SU-DHL-6 (cell line): ENCODE results near the gene KLHL8.

Source experiments
- H2AFZ ChIP-seq: fragments of 200-600 bp; sonication (generic); 2 replicates; pipeline ENCODE4 v1.6.1; 2014; ENCODE audit warnings: low read depth, mild to moderate bottlenecking, moderate library complexity, mixed read lengths, antibody characterized with exemption, low read length; ENCODE audit not compliant: severe bottlenecking
- H3F3A ChIP-seq: fragments of 200-600 bp; shearing (Covaris generic); 2 replicates; pipeline ENCODE4 v1.6.0; 2016; ENCODE audit warnings: antibody characterized with exemption, mild to moderate bottlenecking; ENCODE audit not compliant: insufficient read depth
- H3K27ac ChIP-seq: fragments of 200-600 bp; sonication (generic); 2 replicates; pipeline ENCODE4 v1.5.1; 2016; ENCODE audit warnings: low read depth, mild to moderate bottlenecking, low read length, moderate library complexity, mixed read lengths
- H3K27me3 ChIP-seq: fragments of 200-600 bp; sonication (generic), shearing (Covaris generic); 2 replicates; pipeline ENCODE4 v1.6.0; 2014; ENCODE audit warnings: mild to moderate bottlenecking, low read length
- H3K36me3 ChIP-seq: fragments of 200-600 bp; sonication (generic); 2 replicates; pipeline ENCODE4 v1.6.1; 2014; ENCODE audit warnings: mild to moderate bottlenecking, low read length, mixed read lengths
- H3K4me2 ChIP-seq: fragments of 300-600, 200-600 bp; shearing (Covaris generic), sonication (generic); 2 replicates; pipeline ENCODE4 v1.6.0; 2014; ENCODE audit warnings: low read length, low read depth, mild to moderate bottlenecking; ENCODE audit not compliant: poor library complexity, severe bottlenecking
- H3K4me3 ChIP-seq: fragments of 200-600 bp; sonication (generic); 2 replicates; pipeline ENCODE4 v1.5.1; 2014; ENCODE audit warnings: antibody characterized with exemption, low read length, mild to moderate bottlenecking, mixed read lengths; ENCODE audit not compliant: insufficient read depth, poor library complexity, severe bottlenecking
- H3K79me2 ChIP-seq: fragments of 200-600 bp; sonication (generic); 2 replicates; pipeline ENCODE4 v1.6.1; 2014; ENCODE audit warnings: mild to moderate bottlenecking, low read length, moderate library complexity; ENCODE audit not compliant: insufficient read depth
- H3K9ac ChIP-seq: fragments of 200-600 bp; sonication (generic); 2 replicates; pipeline ENCODE4 v1.7.0; 2014; ENCODE audit warnings: mild to moderate bottlenecking, low read length
- H3K9me2 ChIP-seq: fragments of 200-600 bp; sonication (generic); replicated peaks from 2 replicates; pipeline ENCODE4 v1.6.1; 2014; ENCODE audit warnings: low read length; ENCODE audit not compliant: insufficient read depth
- H3K9me3 ChIP-seq: fragments of 200-600 bp; sonication (generic); 2 replicates; pipeline ENCODE4 v1.6.1; 2014; ENCODE audit warnings: low read length, mixed read lengths; ENCODE audit not compliant: insufficient read depth
- H4K20me1 ChIP-seq: fragments of 200-600 bp; sonication (generic); 2 replicates; pipeline ENCODE4 v1.6.1; 2014; ENCODE audit warnings: low read depth, mild to moderate bottlenecking, antibody characterized with exemption, low read length, moderate library complexity, mixed read lengths
- CTCF ChIP-seq: fragments of 200-600 bp; sonication (generic); IDR thresholded peaks from one replicate; pipeline ENCODE4 v1.5.1; 2017; ENCODE audit warnings: antibody characterized with exemption, mild to moderate bottlenecking, low read length, moderate library complexity; ENCODE audit not compliant: insufficient read depth, poor library complexity, severe bottlenecking
- EZH2phosphoT487 ChIP-seq: fragments of 200-600 bp; sonication (generic), shearing (Covaris generic); conservative IDR thresholded peaks from 2 replicates; pipeline ENCODE4 v1.6.1; 2018; ENCODE audit warnings: mild to moderate bottlenecking, antibody characterized with exemption, low read length, moderate library complexity, mixed read lengths

The KLHL8 gene

DNA sequence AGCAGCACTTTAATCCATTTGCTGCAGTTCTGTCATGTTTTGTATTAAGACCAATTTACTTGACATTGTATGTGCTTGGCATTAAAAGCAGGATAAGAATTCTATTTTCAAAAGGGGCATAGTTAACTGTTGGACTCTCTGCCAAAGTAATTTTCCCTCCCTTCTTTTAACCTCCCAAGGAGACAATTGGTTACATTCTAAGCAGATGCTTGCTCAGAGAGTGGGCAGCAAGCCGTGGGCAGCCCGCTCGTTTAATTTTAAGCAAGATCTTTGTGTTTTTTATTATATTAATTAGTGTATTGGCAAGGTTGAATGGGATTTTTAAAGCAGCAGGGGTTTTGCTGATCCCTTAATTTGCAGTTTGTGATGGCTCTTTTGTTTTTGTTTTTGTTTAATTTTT, 37.1 kb upstream of the KLHL8 start:
- Histone ChIP-seq H3K9me3 (no peaks in the 10 kb centered on the region), H3K9me2 (no peaks in the 10 kb centered on the region), H3K9ac (no peak overlapping the region), H3K4me3 (no peak overlapping the region), H2AFZ (no peak overlapping the region), H3K4me2 (no peak overlapping the region), H3K79me2 (no peaks in the 10 kb centered on the region), H3K27ac (no peak overlapping the region), H3F3A (no peaks in the 10 kb centered on the region), H3K27me3 (no peaks in the 10 kb centered on the region), H4K20me1 (no peaks in the 10 kb centered on the region), H3K36me3 (no peaks in the 10 kb centered on the region)
- TF ChIP-seq EZH2phosphoT487 (no peak), CTCF (no peak)

- Histone ChIP-seq H3K9me3 (no peaks in the 10 kb centered on the region), H4K20me1 (no peaks in the 10 kb centered on the region), H3K9me2 (no peaks in the 10 kb centered on the region), H3K9ac (no peak overlapping the region), H3F3A (no peaks in the 10 kb centered on the region), H3K79me2 (no peaks in the 10 kb centered on the region), H2AFZ (no peak overlapping the region), H3K36me3 (no peaks in the 10 kb centered on the region), H3K27ac (no peak overlapping the region), H3K27me3 (no peaks in the 10 kb centered on the region), H3K4me3 (no peak overlapping the region), H3K4me2 (no peak overlapping the region)
- TF ChIP-seq CTCF: no peak
These were observed 35.3 kb upstream of the KLHL8 start for GRCh38 chr4:87255755-87256154.

DNA sequence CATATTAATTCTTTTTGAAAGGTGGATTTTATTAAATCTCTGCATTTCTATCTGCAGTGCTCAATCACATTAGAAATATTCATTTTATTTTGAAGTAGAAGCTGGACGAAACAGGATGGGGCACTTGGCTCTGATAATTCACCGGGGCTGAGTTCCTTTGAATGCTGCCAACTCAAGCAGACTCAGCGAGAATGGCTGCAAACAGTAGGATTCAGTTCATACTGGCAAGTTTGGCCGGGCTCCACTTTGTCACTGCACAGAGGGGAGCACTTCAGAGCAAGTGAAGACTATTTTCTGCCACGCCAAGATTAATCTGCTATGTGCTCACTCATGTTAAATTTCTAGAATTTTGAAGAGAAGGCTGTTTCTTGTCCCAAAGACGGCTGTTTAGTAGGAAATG, 30.7 kb upstream of the KLHL8 start:
- Histone ChIP-seq H3K79me2 (no peaks in the 10 kb centered on the region), H3K9ac (no peak overlapping the region), H3K4me2 (no peak overlapping the region), H3K9me2 (no peaks in the 10 kb centered on the region), H3K27ac (no peak overlapping the region), H2AFZ (no peak overlapping the region), H3K27me3 (no peaks in the 10 kb centered on the region), H3K9me3 (no peaks in the 10 kb centered on the region), H3K36me3 (no peaks in the 10 kb centered on the region), H3K4me3 (no peak overlapping the region), H4K20me1 (no peaks in the 10 kb centered on the region), H3F3A (no peaks in the 10 kb centered on the region)
- TF ChIP-seq CTCF (no peak), EZH2phosphoT487 (no peak)

GRCh38 chr4:87250294-87250693, 29.9 kb upstream of the KLHL8 start:
- H2AFZ ChIP-seq: no peak overlapping the region
- no peak overlapping the region for H3K4me2 ChIP-seq
- H3K9me3 ChIP-seq: no peaks in the 10 kb centered on the region
- H3K9me2 ChIP-seq: no peaks in the 10 kb centered on the region
- H3K9ac ChIP-seq: no peak overlapping the region
- H4K20me1 ChIP-seq: no peaks in the 10 kb centered on the region
- H3K4me3 ChIP-seq: no peak overlapping the region
- no peaks in the 10 kb centered on the region for H3K36me3 ChIP-seq
- H3K27ac ChIP-seq: no peak overlapping the region
- H3K79me2 ChIP-seq: no peaks in the 10 kb centered on the region
- TF ChIP-seq CTCF (no peak), EZH2phosphoT487 (no peak)
- H3F3A ChIP-seq: no peaks in the 10 kb centered on the region
- no peaks in the 10 kb centered on the region for H3K27me3 ChIP-seq
